ENCODE results near the gene PCDHA4.
"Not testable (repeated sequence)": the region's sequence is repeated elsewhere in the genome, so short reads cannot be mapped to it uniquely, and the experiment has no call there.

PCDHA4 gene

DNA sequence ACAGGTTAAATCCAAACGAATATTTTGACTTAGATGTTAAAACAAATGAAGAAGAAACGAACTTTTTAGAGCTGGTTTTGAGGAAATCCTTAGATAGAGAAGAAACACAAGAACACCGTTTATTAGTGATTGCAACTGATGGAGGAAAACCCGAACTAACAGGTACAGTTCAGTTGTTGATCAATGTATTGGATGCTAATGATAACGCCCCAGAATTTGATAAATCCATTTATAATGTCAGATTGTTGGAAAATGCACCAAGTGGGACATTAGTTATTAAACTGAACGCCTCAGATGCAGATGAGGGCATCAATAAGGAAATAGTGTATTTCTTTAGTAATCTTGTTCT, 15.4 kb downstream of the PCDHA4 start:
- no peak for DNase-seq

DNA sequence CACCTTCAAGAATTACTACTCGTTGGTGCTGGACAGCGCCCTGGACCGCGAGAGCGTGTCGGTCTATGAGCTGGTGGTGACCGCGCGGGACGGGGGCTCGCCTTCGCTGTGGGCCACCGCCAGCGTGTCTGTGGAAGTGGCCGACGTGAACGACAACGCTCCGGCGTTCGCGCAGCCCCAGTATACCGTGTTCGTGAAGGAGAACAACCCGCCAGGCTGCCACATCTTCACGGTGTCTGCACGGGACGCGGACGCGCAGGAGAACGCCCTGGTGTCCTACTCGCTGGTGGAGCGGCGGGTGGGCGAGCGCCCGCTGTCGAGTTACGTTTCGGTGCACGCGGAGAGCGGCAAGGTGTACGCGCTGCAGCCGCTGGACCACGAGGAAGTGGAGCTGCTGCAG, 16.1 kb downstream of the PCDHA4 start:
- DNase-seq = not testable (repeated sequence)

DNA sequence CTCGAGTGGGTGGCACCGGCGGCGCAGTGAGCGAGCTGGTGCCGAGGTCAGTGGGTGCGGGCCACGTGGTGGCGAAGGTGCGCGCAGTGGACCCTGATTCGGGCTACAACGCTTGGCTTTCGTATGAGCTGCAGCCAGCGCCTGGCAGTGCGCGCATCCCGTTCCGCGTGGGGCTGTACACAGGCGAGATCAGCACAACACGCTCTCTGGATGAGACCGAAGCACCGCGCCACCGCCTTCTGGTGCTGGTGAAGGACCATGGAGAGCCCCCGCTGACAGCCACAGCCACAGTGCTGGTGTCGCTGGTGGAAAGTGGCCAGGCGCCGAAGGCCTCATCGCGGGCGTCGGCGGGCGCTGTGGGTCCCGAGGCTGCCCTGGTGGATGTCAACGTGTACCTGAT, 16.6 kb downstream of the PCDHA4 start:
- no peak for DNase-seq

DNA sequence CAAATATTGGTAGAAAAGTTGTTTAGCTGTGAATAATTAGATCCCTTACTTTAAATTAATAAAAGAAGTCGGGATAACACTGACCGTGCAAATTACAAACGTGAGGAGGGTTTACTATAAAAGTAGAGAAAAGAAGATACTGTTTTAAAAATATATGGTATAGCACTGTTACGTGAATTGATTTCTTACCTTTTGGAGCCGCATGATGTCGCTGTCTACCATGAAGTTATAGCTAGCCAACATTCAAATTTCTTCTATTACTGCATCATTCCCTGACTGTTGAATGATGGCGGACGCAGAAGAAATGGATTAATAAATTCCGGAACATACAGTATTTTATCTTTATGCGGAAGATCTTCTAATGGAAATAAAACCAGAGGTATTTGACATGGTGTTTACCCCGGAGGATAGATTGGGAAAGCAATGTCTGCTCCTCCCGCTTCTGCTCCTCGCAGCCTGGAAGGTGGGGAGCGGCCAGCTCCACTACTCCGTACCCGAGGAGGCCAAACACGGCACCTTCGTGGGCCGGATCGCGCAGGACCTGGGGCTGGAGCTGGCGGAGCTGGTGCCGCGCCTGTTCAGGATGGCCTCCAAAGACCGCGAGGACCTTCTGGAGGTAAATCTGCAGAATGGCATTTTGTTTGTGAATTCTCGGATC, 21.0 kb downstream of the PCDHA4 start, which contains the start of gene PCDHA6:
PCDHA6 (plus strand) TSS at position 257 of the 658 bp plus-strand sequence; CDS start at position 389, 132 bp downstream.
- DNase-seq = no peak

DNA sequence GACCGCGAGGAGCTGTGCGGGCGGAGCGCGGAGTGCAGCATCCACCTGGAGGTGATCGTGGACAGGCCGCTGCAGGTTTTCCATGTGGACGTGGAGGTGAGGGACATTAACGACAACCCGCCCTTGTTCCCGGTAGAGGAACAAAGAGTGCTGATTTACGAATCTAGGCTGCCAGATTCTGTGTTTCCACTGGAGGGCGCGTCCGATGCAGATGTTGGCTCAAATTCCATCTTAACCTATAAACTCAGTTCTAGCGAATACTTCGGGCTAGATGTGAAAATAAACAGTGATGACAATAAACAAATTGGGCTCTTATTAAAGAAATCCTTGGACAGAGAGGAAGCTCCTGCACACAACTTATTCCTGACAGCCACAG, 21.5 kb downstream of the PCDHA4 start:
- DNase-seq = no peak

DNA sequence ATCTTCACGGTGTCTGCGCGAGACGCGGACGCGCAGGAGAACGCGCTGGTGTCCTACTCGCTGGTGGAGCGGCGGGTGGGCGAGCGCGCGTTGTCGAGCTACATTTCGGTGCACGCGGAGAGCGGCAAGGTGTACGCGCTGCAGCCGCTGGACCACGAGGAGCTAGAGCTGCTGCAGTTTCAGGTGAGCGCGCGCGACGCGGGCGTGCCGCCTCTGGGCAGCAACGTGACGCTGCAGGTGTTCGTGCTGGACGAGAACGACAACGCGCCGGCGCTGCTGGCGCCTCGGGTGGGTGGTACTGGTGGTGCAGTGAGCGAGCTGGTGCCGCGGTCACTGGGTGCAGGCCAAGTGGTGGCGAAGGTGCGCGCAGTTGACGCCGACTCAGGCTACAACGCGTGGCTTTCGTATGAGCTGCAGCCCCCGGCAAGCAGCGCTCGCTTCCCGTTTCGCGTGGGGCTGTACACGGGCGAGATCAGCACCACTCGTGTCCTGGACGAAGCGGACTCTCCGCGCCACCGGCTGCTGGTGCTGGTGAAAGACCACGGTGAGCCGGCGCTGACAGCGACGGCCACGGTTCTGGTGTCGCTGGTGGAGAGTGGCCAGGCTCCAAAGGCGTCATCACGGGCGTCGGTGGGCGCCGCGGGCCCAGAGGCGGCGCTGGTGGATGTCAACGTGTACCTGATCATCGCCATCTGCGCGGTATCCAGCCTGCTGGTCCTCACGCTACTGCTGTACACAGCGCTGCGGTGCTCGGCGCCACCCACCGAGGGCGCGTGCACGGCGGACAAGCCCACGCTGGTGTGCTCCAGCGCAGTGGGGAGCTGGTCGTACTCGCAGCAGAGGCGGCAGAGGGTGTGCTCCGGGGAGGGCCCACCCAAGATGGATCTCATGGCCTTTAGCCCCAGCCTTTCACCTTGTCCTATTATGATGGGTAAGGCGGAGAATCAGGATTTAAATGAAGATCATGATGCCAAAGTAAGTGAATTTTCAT, 22.9 kb downstream of the PCDHA4 start:
- not testable (repeated sequence) for DNase-seq

DNA sequence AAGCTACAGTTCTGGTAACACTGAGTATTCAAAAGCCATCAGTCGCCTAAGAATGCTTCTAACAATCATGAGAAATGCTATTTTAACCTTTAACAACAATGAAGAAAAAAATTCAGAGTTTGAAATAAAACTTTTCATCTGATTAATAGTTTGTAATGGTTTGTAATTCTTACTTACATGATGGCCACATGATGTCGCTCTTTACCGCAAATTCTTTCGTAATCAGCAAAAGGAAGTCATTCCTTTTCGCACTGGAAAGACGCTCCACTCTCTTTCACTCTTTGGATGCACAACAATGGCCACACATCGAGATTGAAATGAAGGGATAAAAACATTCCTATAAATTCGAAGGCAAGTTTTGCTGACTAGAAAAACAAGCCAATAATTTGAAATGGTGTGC, 27.1 kb downstream of the PCDHA4 start, which contains the start of gene PCDHA7:
PCDHA7 (plus strand) TSS at position 277 of the 400 bp plus-strand sequence; CDS start at position 392, 115 bp downstream.
- DNase-seq = no peak

DNA sequence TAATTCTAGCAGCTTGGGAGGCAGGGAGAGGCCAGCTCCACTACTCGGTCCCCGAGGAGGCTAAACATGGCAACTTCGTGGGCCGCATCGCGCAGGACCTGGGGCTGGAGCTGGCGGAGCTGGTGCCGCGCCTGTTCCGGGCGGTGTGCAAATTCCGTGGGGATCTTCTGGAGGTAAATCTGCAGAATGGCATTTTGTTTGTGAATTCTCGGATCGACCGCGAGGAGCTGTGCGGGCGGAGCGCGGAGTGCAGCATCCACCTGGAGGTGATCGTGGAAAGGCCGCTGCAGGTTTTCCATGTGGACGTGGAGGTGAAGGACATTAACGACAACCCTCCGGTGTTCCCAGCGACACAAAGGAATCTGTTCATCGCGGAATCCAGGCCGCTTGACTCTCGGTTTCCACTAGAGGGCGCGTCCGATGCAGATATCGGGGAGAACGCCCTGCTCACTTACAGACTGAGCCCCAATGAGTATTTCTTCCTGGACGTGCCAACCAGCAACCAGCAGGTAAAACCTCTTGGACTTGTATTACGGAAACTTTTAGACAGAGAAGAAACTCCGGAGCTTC, 27.7 kb downstream of the PCDHA4 start:
- DNase-seq = not testable (repeated sequence)

DNA sequence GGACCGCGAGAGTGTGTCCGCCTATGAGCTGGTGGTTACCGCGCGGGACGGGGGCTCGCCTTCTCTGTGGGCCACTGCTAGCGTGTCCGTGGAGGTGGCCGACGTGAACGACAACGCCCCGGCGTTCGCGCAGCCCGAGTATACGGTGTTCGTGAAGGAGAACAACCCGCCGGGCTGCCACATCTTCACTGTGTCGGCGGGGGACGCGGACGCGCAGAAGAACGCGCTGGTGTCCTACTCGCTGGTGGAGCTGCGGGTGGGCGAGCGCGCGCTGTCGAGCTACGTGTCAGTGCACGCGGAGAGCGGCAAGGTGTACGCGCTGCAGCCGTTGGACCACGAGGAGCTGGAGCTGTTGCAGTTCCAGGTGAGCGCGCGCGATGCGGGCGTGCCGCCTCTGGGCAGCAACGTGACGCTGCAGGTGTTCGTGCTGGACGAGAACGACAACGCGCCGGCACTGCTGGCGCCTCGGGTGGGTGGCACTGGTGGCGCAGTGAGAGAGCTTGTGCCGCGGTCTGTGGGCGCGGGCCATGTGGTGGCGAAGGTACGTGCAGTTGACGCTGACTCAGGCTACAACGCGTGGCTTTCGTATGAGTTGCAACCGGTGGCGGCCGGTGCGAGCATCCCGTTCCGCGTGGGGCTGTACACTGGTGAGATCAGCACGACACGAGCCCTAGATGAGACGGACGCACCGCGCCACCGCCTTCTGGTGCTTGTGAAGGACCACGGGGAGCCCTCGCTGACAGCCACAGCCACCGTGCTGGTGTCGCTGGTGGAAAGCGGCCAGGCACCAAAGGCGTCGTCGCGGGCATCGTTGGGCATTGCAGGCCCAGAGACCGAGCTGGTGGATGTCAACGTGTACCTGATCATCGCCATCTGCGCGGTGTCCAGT, 29.0 kb downstream of the PCDHA4 start:
- DNase-seq = no peak

DNA sequence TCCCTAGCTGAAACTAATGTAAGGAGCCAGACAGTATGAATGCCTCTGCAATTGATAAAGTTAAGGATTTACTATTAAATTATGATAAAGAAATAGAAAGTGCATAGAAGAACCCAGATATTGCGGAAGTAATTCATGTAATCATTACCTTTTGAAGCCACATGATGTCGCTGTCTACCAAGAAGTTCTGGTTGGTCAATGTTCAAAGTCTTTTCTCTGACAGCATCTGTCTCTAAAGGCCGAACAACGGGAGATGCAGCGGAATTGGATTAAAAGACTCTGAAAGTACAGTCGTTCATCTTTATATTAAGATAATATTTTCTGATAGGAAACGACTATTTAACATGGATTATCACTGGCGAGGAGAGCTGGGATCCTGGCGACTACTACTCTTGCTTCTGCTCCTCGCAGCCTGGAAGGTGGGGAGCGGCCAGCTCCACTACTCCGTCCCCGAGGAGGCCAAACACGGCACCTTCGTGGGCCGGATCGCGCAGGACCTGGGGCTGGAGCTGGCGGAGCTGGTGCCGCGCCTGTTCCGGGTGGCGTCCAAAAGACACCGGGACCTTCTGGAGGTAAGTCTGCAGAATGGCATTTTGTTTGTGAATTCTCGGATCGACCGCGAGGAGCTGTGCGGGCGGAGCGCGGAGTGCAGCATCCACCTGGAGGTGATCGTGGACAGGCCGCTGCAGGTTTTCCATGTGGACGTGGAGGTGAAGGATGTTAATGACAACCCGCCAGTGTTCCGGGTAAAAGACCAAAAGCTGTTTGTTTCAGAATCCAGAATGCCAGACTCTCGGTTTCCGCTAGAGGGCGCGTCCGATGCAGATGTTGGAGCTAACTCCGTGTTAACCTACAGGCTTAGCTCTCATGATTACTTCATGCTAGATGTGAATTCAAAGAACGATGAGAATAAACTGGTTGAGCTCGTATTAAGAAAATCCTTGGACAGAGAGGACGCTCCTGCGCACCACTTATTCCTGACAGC, 34.4 kb downstream of the PCDHA4 start, which contains the start of gene PCDHA8:
PCDHA8 (plus strand) TSS at position 210 of the 985 bp plus-strand sequence; CDS start at position 345, 135 bp downstream.
- no peak for DNase-seq

DNA sequence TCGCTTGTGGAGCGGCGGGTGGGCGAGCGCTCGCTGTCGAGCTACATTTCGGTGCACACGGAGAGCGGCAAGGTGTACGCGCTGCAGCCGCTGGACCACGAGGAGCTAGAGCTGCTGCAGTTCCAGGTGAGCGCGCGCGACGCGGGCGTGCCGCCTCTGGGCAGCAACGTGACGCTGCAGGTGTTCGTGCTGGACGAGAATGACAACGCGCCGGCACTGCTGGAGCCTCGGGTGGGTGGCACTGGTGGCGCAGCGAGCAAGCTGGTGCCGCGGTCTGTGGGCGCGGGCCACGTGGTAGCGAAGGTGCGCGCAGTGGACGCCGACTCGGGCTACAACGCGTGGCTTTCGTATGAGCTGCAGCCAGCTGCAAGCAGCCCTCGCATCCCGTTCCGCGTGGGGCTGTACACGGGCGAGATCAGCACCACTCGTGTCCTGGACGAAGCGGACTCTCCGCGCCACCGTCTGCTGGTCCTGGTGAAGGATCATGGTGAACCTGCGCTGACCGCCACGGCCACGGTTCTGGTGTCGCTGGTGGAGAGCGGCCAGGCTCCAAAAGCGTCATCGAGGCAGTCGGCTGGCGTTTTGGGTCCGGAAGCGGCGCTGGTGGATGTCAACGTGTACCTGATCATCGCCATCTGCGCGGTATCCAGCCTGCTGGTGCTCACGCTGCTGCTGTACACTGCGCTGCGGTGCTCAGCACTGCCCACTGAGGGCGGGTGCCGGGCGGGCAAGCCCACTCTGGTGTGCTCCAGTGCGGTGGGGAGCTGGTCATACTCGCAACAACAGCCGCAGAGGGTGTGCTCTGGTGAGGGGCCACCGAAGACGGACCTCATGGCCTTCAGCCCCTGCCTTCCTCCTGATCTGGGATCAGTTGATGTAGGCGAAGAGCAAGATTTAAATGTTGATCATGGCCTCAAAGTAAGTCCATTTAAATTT, 36.2 kb downstream of the PCDHA4 start:
- DNase-seq = no peak

DNA sequence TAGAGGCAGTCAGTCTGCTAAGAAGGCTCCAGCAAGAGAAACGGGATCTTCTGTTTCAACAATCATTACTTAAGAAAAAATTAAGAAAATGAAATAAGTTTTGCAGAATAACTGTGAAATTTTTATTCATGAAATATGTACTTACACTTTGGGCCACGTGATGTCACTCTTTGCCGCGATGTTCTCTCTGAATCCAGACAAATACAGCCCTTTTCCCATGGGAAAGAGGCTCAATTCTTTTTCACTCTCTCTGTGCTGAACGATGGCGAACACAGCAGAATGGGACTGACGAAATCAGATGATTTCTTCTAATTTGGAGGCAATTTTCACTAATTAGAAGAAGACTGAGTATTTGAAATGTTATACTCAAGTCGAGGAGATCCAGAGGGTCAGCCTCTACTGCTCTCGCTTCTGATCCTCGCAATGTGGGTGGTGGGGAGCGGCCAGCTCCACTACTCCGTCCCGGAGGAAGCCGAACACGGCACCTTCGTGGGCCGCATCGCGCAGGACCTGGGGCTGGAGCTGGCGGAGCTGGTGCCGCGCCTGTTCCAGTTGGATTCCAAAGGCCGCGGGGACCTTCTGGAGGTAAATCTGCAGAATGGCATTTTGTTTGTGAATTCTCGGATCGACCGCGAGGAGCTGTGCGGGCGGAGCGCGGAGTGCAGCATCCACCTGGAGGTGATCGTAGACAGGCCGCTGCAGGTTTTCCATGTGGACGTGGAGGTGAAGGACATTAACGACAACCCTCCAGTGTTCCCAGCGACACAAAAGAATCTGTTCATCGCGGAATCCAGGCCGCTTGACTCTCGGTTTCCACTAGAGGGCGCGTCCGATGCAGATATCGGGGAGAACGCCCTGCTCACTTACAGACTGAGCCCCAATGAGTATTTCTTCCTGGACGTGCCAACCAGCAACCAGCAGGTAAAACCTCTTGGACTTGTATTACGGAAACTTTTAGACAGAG, 41.6 kb downstream of the PCDHA4 start, which contains the start of gene PCDHA9:
PCDHA9 (plus strand) TSS at position 244 of the 964 bp plus-strand sequence; CDS start at position 358, 114 bp downstream.
- DNase-seq = not testable (repeated sequence)

DNA sequence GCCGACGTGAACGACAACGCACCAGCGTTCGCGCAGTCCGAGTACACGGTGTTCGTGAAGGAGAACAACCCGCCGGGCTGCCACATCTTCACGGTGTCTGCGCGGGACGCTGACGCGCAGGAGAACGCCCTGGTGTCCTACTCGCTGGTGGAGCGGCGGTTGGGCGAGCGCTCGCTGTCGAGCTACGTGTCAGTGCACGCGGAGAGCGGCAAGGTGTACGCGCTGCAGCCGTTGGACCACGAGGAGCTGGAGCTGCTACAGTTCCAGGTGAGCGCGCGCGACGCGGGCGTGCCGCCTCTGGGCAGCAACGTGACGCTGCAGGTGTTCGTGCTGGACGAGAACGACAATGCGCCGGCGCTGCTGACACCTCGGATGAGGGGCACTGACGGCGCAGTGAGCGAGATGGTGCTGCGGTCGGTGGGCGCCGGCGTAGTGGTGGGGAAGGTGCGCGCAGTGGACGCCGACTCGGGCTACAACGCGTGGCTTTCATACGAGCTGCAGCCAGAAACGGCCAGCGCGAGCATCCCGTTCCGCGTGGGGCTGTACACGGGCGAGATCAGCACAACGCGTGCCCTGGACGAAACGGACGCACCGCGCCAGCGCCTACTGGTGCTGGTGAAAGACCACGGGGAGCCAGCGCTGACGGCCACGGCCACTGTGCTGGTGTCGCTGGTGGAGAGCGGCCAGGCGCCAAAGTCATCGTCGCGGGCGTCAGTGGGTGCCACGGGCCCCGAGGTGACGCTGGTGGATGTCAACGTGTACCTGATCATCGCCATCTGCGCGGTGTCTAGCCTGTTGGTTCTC, 43.2 kb downstream of the PCDHA4 start:
- not testable (repeated sequence) for DNase-seq

DNA sequence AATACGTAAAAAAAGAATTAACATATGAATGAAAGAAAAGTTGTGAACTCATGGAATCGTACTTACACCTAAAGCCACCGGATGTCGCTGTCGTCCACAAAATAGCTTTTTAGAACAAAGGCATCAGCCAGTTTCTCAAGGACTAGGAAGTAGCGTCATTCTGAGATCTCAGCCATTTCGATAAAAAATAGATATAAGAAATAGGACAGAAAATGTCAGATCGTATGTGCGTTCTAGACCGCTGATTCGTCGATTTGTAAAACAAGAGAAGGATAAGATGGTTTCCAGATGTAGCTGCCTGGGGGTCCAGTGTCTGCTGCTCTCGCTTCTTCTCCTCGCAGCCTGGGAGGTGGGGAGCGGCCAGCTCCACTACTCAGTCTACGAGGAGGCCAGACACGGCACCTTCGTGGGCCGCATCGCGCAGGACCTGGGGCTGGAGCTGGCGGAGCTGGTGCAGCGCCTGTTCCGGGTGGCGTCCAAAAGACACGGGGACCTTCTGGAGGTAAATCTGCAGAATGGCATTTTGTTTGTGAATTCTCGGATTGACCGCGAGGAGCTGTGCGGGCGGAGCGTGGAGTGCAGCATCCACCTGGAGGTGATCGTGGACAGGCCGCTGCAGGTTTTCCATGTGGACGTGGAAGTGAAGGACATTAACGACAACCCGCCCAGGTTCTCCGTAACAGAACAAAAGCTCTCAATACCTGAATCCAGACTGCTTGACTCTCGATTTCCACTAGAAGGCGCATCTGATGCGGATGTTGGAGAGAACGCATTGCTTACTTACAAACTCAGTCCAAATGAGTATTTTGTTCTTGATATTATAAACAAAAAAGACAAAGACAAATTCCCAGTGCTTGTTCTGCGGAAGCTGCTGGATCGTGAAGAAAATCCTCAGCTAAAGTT, 49.2 kb downstream of the PCDHA4 start, which contains the start of gene PCDHA10:
PCDHA10 (plus strand) TSS at position 126 of the 903 bp plus-strand sequence; CDS start at position 278, 152 bp downstream.
- no peak for DNase-seq

DNA sequence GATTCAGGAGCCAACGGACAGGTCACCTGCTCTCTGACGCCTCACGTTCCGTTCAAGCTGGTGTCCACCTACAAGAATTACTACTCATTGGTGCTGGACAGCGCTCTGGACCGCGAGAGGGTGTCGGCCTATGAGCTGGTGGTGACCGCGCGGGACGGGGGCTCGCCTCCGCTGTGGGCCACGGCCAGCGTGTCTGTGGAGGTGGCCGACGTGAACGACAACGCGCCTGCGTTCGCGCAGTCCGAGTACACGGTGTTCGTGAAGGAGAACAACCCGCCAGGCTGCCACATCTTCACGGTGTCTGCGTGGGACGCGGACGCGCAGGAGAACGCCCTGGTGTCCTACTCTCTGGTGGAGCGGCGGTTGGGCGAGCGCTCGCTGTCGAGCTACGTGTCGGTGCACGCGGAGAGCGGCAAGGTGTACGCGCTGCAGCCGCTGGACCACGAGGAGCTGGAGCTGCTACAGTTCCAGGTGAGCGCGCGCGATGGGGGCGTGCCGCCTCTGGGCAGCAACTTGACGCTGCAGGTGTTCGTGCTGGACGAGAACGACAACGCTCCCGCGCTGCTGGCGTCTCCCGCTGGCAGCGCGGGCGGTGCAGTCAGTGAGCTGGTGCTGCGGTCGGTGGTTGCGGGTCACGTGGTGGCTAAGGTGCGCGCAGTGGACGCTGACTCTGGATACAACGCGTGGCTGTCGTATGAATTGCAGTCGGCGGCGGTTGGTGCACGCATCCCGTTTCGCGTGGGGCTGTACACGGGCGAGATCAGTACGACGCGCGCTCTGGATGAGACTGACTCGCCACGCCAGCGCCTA, 50.5 kb downstream of the PCDHA4 start:
- no peak for DNase-seq

DNA sequence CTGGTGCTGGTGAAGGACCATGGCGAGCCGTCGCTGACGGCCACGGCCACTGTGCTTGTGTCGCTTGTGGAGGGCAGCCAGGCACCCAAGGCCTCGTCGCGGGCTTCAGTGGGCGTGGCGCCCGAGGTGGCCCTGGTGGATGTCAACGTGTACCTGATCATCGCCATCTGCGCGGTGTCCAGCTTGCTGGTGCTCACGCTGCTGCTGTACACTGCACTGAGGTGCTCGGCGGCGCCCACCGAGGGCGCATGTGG, 51.0 kb downstream of the PCDHA4 start:
- DNase-seq = no peak
